OCI-LY3 (cell line): ENCODE measurements around the gene THAP5.
A peak's percentile ranks its signal among the peaks of the same experiment; 100 is the strongest.

Source experiments
- H2AFZ ChIP-seq: fragments of 200-600, 300-600 bp; shearing (Covaris generic); 2 replicates; pipeline ENCODE4 v1.6.0; 2014; ENCODE audit warnings: antibody characterized with exemption, low read depth, low read length
- H3K27ac ChIP-seq: fragments of 200-600, 300-600 bp; sonication (generic); 2 replicates; pipeline ENCODE4 v1.5.1; 2014; ENCODE audit warnings: mild to moderate bottlenecking, low read length, moderate library complexity, mixed read lengths
- H3K27me3 ChIP-seq: fragments of 200-600, 300-600 bp; sonication (generic); 2 replicates; pipeline ENCODE4 v1.6.1; 2014; ENCODE audit warnings: low read depth, low read length, mixed read lengths
- H3K36me3 ChIP-seq: fragments of 200-600, 300-600 bp; sonication (generic); replicated peaks from 2 replicates; pipeline ENCODE3; 2014; ENCODE audit warnings: low read depth, low read length, mixed read lengths
- H3K4me1 ChIP-seq: fragments of 300-600, 200-600 bp; sonication (generic); 2 replicates; pipeline ENCODE4 v1.6.1; 2014; ENCODE audit warnings: low read length, mixed read lengths
- H3K4me2 ChIP-seq: fragments of 200-600, 300-600 bp; sonication (generic); 2 replicates; pipeline ENCODE4 v1.6.1; 2014; ENCODE audit warnings: low read length, mixed read lengths
- H3K4me3 ChIP-seq: fragments of 300-600, 200-600 bp; sonication (generic); 2 replicates; pipeline ENCODE4 v1.5.1; 2014; ENCODE audit warnings: antibody characterized with exemption, mild to moderate bottlenecking, low read length, moderate library complexity
- H3K79me2 ChIP-seq: fragments of 300-600, 200-600 bp; shearing (Covaris generic); 2 replicates; pipeline ENCODE4 v1.6.1; 2014; ENCODE audit warnings: mild to moderate bottlenecking, low read length, mixed read lengths
- H3K9ac ChIP-seq: fragments of 300-600, 200-600 bp; shearing (Covaris generic); 2 replicates; pipeline ENCODE4 v1.6.0; 2014; ENCODE audit warnings: mild to moderate bottlenecking, low read length, moderate library complexity
- H3K9me3 ChIP-seq: fragments of 200-600, 300-600 bp; shearing (Covaris generic); 2 replicates; pipeline ENCODE4 v1.6.1; 2014; ENCODE audit warnings: low read length, mixed read lengths; ENCODE audit not compliant: insufficient read depth
- H4K20me1 ChIP-seq: fragments of 200-600, 300-600 bp; sonication (generic); 2 replicates; pipeline ENCODE4 v1.6.1; 2016; ENCODE audit warnings: low read length, mixed read lengths; ENCODE audit not compliant: insufficient read depth
- CTCF ChIP-seq: fragments of 200-600, 300-600 bp; sonication (generic); IDR thresholded peaks from 2 replicates; pipeline ENCODE4 v1.5.1; 2014; ENCODE audit warnings: antibody characterized with exemption, low read length, low read depth
- EZH2phosphoT487 ChIP-seq: fragments of 200-600 bp; shearing (Covaris generic); IDR thresholded peaks from 2 replicates; pipeline ENCODE4 v1.6.1; 2018; ENCODE audit warnings: antibody characterized with exemption, mixed run types, low read depth

Gene THAP5

DNA sequence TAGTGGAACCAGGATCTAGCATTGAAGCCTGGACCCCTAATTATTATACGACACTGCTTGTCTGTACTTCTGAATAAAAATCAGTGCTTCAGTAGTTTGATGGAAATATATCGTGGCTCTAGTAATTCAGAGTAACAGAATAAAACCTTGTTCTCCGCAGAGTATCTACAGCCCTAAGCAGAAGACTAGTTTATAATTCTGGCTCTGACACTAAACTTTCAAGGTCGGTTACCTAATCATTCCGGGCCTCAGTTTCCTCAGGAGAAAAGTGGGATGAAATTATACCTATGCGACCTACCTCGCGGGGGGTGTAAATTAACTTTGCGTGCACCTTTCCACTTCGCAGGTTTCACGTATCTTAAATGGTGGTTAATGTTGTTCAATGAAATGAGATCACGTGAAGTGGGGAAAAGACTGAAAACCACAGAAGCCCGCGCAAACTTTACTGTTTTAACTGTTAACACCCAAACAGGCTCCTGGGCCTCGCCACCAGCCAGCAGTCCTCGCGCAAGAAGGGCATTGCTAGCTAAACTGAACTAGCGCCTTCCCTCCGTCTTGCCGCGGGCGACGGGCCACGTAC lies 615 bp downstream of the THAP5 start:
- Histone ChIP-seq H3K27me3 (no peaks in the 10 kb centered on the region), H3K4me2 (peak overlapping the region; percentile 98), H3K9me3 (no peaks in the 10 kb centered on the region), H3K36me3 (peaks cover 54% of the 10 kb centered on the region), H3K27ac (peak overlapping the region; percentile 89), H3K4me1 (peaks cover 21% of the 10 kb centered on the region), H2AFZ (peak overlapping the region; percentile 63), H4K20me1 (peaks cover 14% of the 10 kb centered on the region; the same call in 1 of the 2 replicates), H3K4me3 (peak overlapping the region; percentile 92), H3K9ac (peak overlapping the region; percentile 97), H3K79me2 (peaks cover 82% of the 10 kb centered on the region)
- TF ChIP-seq EZH2phosphoT487: no peak
- TF ChIP-seq CTCF: no peak

- H3K4me2 ChIP-seq: no peak overlapping the region
- H2AFZ ChIP-seq: no peak overlapping the region
- H3K36me3 ChIP-seq: peaks cover 43% of the 10 kb centered on the region
- H4K20me1 ChIP-seq: peaks cover 5% of the 10 kb centered on the region; the same call in 1 of the 2 replicates
- H3K9me3 ChIP-seq: no peaks in the 10 kb centered on the region
- H3K27me3 ChIP-seq: no peaks in the 10 kb centered on the region
- no peak overlapping the region for H3K27ac ChIP-seq
- peaks cover 55% of the 10 kb centered on the region for H3K79me2 ChIP-seq
- TF ChIP-seq EZH2phosphoT487 (no peak), CTCF (no peak)
- H3K4me3 ChIP-seq: no peak overlapping the region
- H3K9ac ChIP-seq: no peak overlapping the region
- H3K4me1 ChIP-seq: peaks cover 12% of the 10 kb centered on the region
These were observed 3.5 kb downstream of the THAP5 start for GRCh38 chr7:108565987-108566386.

GRCh38 chr7:108561047-108561619 lies 8.4 kb downstream of the THAP5 start:
- no peak overlapping the region for H3K27ac ChIP-seq
- peaks cover 4% of the 10 kb centered on the region; the same call in 1 of the 2 replicates for H4K20me1 ChIP-seq

More at GRCh38 chr7:108561047-108561619, 8.4 kb downstream of the THAP5 start:
- H3K4me3 ChIP-seq: no peak overlapping the region
- no peaks in the 10 kb centered on the region for H3K27me3 ChIP-seq
- H3K79me2 ChIP-seq: peaks cover 10% of the 10 kb centered on the region
- H3K36me3 ChIP-seq: peaks cover 40% of the 10 kb centered on the region
- H2AFZ ChIP-seq: no peak overlapping the region
- no peak overlapping the region for H3K9ac ChIP-seq
- TF ChIP-seq EZH2phosphoT487 (no peak), CTCF (no peak)
- H3K4me2 ChIP-seq: no peak overlapping the region
- no peaks in the 10 kb centered on the region for H3K4me1 ChIP-seq
- peaks cover 5% of the 10 kb centered on the region for H3K9me3 ChIP-seq
